HG02610 (cell line): ENCODE measurements around the gene ZNF362.
A peak's percentile ranks its signal among the peaks of the same experiment; 100 is the strongest.

Source experiments
- ATAC-seq: cut with Tn5 transposase; IDR thresholded peaks from one replicate; pipeline ENCODE4 v1.9.1; 2021; ENCODE audit warnings: mild to moderate bottlenecking, moderate library complexity; ENCODE audit not compliant: unreplicated experiment

Gene ZNF362

GRCh38 chr1:33244143-33244808 lies 12.0 kb upstream of the ZNF362 start:
- ATAC-seq: no peak

- ATAC-seq: no peak
Observed at GRCh38 chr1:33244809-33245186, 11.5 kb upstream of the ZNF362 start.

GRCh38 chr1:33246171-33246570 lies 10.1 kb upstream of the ZNF362 start:
- no peak for ATAC-seq

GRCh38 chr1:33247545-33247944 lies 8.7 kb upstream of the ZNF362 start:
- no peak for ATAC-seq

DNA sequence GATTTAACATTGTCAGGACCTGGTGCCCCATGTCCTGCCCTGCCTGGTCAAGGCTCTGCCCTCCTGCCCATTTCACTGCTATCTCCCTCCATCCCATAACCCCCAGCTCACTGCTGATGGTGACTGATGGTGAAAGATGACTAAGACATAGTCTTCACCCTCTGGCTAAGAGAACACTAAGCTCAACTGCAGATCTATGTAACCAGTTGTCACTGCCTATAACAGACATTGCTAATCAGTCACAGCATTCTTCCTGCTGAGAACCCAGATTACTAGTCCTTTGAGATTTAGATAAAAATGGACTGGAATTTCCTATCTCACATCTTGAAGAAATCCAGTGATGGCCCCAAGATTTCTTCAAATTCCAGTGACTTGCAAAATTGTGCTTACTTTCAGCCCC lies 8.0 kb upstream of the ZNF362 start:
- ATAC-seq: no peak

GRCh38 chr1:33249422-33249821 lies 6.9 kb upstream of the ZNF362 start:
- no peak for ATAC-seq

- no peak for ATAC-seq
Observed at GRCh38 chr1:33250217-33250616, 6.1 kb upstream of the ZNF362 start.

- ATAC-seq: no peak
Observed at GRCh38 chr1:33250724-33251123, 5.6 kb upstream of the ZNF362 start.

DNA sequence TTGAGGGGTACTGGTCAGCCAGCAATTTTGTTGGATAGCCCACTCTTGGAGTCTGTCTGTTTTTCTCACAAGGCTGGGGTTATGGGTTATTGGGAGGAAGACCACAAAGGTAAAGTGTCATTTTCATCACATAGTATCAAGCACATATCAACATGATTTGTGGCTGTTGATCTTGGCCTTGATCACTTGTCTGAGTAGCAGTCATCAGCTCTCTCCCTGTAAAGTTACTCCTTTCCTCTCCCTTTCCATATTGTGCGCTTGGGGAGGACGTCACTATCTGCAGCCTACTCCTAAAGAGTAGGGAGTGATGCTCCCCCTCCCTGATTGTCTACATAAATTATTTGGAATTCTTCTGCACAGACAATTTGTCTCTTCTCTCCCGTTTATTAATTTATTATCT lies 1.8 kb upstream of the ZNF362 start:
- ATAC-seq: no peak

DNA sequence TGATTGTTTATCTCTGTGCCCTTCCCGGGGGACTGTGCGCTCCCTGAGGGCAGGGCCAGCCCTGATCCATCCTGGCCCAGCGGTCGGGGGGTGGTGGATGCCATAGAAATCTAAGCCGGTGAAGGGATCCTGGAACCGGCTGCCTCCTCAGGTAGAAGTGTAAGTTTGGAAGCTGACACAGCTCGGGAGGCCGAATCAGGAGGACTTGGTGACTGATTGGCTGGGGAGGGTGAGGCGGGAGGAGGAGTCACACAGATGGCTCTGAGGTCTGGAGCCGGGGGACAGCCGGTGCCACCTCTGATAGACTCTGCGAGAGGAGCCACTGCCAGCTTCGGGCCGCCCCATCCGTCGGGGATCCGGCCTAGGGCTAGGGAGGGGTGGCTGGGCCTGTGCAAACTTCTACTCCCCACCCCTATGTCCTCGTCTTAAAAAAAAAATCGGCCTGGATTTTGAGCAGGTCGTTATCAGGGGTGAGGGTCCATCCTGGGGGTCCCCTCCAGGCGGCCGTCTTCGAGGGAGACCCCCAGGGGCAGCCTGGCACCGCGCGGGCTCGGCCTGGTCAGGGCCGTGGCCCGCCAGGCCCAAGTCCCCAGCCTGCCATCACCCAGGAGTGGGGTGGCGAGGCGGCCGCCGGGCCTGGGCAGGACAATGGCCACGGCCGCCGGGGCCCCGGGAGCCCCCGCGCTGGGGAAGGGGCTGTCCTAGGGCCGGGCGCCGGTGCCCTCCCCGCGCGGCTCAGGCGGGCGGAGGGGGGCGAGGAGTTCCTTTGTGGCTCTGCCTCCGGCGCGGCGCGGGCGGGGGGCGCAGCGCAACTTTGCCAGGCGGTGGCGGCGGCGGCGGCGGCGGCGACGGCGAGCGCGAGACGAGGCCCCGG lies 708 bp upstream of the ZNF362 start:
- peak; percentile 19 for ATAC-seq

GRCh38 chr1:33256221-33256470 lies 146 bp upstream of the ZNF362 start:
- no peak for ATAC-seq

DNA sequence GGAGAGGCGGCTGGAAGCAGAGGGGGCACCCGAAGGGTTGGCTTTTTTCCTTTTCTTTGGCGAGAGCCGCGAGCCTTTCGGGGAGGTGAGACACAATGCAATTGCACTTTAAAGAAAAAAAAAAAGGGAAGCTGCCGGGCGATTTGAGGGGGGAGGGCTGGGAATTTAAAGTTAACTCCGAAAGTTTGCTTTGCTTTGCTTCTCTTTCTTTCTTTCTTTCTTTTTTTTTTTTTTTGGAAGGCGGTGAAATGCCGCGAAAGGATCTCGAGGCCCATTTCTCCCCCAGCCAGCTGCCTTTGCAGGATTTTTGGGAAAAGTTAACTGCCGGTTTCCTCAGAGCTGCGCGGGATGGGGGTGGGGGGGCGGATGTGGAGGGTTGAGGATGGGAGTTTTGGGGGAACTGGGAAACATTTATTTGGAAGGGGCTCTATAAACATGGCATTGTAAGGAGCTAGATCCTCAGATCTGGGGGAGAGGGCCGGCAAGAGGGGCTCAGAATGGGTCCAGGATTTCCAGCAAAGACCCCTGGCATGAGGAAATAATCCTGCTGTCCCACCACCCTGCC lies 997 bp downstream of the ZNF362 start:
- no peak for ATAC-seq

GRCh38 chr1:33257772-33258712 lies 1.8 kb downstream of the ZNF362 start:
- no peak for ATAC-seq

GRCh38 chr1:33258788-33259274 lies 2.5 kb downstream of the ZNF362 start:
- no peak for ATAC-seq

- no peak for ATAC-seq
Observed at GRCh38 chr1:33259879-33260278, 3.6 kb downstream of the ZNF362 start.

DNA sequence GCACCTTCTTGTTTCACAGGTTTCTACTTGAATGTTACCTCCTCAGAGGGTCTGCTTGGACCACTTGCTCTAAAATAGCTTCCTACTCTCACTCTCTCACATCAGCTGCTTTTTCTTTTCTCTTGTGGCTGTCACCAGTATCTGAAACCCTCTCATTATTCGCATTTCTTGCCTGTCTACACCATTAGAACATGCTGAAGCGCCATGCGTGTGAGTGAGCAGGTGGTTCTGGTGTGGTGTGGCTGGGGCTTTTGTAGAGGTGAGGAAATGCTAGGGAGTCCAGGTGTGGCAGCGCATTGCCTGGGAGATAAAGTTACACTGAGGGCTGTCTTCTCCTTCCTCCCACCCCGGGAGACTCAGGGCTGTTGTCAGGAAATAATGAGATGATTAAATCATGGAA lies 4.1 kb downstream of the ZNF362 start:
- no peak for ATAC-seq

DNA sequence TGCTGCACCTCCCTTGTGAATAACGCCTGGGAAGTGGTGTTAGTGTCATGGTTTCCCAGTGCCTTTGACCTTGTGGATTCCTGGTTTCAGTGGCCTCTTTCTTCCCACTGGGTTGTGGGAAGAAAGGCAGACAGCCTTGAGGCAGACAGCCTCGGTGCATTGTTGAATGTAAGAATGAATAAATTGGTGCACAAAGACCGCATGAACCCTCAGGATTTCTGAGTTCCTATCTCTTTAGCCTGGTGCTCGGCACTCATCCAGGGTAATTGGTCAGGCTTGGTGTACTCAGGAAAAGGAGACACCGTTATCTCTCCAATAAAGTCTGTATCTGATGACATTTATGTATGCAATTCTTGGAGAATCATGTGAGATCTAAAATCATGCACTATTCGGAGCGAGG lies 5.1 kb downstream of the ZNF362 start:
- no peak for ATAC-seq

DNA sequence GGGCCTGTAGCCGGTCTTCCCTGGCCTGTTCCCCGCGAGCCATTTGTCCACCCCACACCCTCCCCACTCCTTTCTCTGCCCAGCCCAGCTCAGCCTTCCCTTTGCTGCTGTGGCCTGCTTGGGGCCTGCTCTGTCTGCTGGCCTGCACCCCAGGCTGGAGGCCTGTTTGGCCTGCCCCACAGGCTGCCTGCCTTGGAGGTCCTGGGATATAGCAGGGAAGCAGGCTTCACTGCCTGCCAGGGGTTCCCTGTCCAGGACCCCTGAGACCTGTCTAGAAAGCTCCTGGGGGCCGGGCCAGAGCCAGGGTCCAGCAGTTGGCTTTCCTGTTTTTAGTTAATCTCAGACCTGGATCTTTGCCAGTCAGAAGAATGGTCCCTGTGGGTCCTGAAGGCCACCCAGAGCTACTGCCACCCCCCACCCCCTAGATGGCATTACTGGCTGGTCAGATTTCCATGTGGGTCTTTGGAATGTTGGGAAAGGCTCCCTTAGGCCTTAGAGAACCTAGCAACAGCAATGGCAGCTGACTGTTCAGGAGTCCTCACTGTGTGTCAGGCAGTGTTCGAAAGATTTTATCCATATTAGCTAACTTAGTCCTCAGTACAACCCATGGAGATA lies 7.7 kb downstream of the ZNF362 start:
- ATAC-seq: no peak

DNA sequence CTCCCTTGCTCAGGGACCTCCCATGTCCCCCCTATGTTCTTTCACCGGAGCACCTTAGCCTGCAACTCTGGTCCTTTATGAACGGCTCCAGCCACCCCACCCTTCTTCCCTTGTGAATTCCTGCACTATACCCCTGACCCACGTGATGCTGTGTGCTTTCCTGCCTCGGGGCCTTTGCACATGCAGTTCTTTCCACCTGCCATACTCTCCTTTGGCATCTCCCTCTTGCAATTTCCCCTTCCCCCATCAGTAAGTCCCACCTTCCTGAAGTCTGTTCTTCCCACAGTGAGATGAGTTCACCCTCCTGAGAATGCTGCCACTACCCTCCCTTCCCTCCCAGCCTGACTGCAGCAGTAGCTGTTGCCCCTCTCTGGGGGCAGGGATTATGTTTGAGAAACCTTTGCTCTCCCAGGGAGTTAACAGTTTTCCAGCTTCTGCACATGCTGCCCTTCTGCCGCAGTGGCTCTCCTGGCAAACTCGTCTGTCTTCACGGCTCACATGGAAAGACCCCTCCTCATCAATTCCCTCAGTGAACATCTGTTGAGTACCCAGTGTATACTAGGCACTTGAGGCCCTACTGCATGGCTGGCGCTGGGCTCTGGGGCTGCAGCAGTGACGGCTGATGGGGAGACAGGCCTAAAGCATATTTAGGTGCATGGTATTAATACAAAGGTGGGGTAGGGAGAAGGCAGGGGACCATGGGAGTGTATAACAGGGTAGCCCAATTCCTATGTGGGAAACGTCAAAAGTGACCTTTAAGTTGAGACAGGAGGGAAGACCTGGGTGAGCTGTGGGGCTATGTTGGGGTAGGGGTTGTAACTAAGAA lies 9.7 kb downstream of the ZNF362 start:
- no peak for ATAC-seq

DNA sequence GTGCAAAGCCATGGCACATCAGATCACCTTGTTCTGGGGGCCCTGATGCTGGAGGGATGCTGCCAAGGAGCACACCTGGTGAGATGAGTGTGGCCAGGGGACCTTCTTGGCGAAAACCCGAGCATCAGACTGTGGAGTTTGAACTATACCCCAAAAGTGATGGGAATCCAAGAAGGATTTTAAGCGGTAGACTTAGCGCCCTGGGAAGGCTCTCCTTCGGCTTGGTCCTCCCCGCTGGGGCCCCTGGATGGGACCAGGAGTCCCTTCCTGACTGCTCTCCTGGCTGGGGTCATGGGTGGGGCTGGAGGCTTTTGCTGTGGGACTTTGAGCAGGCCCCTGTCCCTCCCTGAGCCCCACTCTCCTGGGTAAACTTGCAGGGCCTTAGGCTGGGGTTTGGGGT lies 10.5 kb downstream of the ZNF362 start:
- no peak for ATAC-seq
